Spleen (tissue), 7 donors: Measurements from ENCODE around the gene MAZ.

ENCODE experiments used
- POLR2A ChIP-seq, 3 donors: fragments of 450-650 bp; IDR thresholded peaks; one replicate each; pipeline ENCODE4 v1.5.1; 2017; ENCODE audit warnings: antibody characterized with exemption in 3 of 3, mild to moderate bottlenecking in 1 of 3
- POLR2AphosphoS5 ChIP-seq, 3 donors: sonication (generic); formaldehyde crosslinking; IDR thresholded peaks; one replicate each; pipeline ENCODE4 v1.5.1; 2017; ENCODE audit warnings: antibody characterized with exemption in 3 of 3
- TF ChIP-seq, protein P1 (sequence below), 11 experiments: fragments of 200-600 bp in 7 of 11; fragments of 450-650 bp in 4 of 11; sonication (generic) in 4 of 11; IDR thresholded peaks in 8 of 11; conservative IDR thresholded peaks in 3 of 11; 1 replicate in 7 of 11; 2 replicates in 4 of 11; pipeline versions ENCODE4 v1.4.0 to v1.8.0; 2016 to 2021; ENCODE audit warnings: antibody characterized with exemption in 11 of 11, inconsistent platforms in 4 of 11, mild to moderate bottlenecking in 1 of 11
- donor health status: DM: no; HTN: no; CAD: no; lungs with moderate emphysema.
- donor health status: DM: no; HTN: no; CAD: no.
- donor health status: DM: no; HTN: no; CAD: no.

DNA sequence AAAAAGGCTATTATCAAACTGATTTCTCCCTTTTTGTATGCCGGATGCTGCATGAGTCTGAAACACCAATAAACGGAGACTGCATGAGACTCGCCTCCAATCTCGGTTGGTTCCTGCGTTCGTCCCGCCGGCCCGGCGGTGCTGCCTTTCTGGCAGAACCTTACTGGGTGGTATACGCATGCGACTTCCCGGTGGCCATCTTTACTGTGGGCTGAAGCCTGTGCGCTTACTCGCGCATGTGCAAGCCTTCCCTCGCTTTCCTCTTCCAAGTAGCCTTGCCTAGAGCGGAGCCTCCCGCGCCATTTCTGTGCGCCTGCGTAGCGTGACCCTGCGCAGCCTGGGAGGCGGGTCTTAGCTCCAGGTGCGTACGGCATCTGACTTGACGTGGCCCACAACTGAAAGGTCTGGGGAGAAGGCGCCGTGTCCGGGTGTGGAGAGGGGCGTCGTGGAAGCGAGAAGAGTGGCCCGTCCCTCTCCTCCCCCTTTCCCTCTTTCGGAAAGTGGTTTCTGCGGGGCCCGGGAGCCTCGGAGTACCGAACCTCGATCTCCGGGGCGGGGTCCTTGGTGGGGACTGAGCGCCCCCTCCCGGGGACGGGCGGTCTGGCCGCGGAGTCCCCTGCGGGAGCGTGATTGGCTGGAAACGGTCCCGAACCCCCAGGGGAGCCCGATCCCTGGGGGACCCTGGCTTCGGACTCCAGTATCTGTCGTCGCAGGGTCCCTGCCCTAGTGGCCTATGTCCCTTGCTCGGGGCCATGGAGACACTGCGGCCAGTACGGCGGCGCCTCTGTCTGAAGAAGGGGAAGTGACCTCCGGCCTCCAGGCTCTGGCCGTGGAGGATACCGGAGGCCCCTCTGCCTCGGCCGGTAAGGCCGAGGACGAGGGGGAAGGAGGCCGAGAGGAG lies 9.7 kb downstream of the MAZ start, which contains the start of gene PAGR1:
- TF ChIP-seq, protein P1, sequence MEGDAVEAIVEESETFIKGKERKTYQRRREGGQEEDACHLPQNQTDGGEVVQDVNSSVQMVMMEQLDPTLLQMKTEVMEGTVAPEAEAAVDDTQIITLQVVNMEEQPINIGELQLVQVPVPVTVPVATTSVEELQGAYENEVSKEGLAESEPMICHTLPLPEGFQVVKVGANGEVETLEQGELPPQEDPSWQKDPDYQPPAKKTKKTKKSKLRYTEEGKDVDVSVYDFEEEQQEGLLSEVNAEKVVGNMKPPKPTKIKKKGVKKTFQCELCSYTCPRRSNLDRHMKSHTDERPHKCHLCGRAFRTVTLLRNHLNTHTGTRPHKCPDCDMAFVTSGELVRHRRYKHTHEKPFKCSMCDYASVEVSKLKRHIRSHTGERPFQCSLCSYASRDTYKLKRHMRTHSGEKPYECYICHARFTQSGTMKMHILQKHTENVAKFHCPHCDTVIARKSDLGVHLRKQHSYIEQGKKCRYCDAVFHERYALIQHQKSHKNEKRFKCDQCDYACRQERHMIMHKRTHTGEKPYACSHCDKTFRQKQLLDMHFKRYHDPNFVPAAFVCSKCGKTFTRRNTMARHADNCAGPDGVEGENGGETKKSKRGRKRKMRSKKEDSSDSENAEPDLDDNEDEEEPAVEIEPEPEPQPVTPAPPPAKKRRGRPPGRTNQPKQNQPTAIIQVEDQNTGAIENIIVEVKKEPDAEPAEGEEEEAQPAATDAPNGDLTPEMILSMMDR (IDR thresholded peaks at IDR 0.05 in 8 of 11, conservative IDR thresholded peaks at IDR 0.05 in 3 of 11): peak; percentile 81 to 99 (median 95)
- TF ChIP-seq POLR2AphosphoS5 (IDR thresholded peaks at IDR 0.05) (peak; percentile 95 to 96 (median 95)), POLR2A (IDR thresholded peaks at IDR 0.05) (peak in 2 of 3 donors; percentile 20 to 44)
